GM19351 (cell line): ENCODE results near the gene VAC14.
A peak's percentile ranks its signal among the peaks of the same experiment; 100 is the strongest.
"Not testable (repeated sequence)": the region's sequence is repeated elsewhere in the genome, so short reads cannot be mapped to it uniquely, and the experiment has no call there.

Source experiments
- ATAC-seq: cut with Tn5 transposase; IDR thresholded peaks from one replicate; pipeline ENCODE4 v1.9.1; 2021; ENCODE audit warnings: mild to moderate bottlenecking, moderate library complexity; ENCODE audit not compliant: unreplicated experiment

Gene VAC14

DNA sequence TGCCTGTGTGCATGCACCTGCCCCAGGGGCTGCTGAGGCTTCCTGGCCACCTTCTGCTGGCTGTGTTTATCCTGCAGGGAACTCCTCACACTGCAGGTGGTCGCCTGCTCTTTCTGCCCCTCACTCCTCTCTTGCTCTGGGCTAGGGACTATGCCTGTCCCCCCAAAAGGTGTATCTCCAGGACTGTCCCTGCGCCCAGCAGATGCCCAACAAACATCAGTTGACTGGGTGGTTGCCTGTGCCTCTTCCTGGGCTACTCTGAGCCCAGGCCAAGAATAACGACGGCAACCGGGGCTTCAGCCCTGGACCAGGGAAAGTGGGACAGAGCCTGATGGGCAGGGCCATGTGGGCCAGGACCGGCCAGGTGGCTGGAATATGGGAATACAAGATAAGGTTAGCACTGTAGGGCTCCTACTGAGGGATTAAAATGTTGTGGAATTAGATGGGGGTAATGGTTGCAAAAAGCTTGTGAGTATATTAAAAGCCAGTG is 55.4 kb downstream of the VAC14 start:
- ATAC-seq = no peak

DNA sequence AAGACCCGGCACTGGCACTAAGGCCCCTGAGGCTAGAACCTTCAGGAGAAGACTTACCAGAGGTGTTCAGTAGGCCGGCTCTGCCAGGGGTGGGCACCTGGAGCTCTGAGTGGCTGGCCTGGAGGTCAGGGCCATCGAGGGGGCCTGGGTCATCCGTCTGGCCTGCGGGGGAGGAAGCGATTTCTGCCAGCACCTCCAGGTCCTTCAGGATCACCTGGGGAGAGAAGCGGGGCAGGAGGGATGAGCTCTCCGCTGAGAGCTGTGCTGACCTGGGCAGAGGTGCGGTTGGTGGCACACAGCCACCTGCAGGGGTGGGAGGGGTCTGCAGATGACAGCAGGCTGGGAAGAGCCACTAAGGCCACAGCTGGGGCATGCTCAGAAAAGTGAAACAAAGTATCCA is 56.6 kb downstream of the VAC14 start:
- no peak for ATAC-seq

DNA sequence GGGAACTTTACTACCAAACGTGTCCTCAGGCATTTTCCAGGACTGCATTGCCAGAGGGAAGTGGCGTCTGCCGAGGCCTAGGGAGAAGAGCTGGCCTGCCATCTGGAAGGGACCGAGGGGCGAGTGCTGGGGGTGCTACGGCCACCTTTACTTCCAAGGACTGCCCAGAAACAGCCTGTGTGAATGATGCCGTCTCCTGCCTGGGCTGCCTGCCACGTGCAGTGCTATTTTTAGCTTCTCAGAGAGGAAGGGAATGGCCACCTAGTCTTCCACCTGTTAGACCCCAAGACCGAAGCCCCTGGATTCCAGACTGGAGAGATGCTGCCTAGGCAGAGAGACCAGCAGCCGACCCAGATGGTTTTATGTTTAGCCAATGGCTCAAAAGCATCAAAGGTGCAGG is 57.2 kb downstream of the VAC14 start:
- no peak for ATAC-seq

DNA sequence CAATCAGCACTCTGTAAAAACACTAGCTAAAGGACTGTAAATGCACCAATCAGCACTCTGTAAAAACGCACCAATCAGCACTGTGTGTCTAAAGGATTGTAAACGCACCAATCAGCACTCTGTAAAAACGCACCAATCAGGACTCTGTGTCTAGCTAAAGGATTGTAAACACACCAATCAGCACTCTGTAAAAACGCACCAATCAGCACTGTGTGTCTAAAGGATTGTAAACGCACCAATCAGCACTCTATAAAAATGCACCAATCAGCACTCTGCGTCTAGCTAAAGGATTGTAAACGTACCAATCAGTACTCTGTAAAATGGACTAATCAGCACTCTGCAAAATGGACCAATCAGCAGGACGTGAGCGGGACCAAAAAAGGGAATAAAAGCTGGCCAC is 58.0 kb downstream of the VAC14 start:
- ATAC-seq = not testable (repeated sequence)

DNA sequence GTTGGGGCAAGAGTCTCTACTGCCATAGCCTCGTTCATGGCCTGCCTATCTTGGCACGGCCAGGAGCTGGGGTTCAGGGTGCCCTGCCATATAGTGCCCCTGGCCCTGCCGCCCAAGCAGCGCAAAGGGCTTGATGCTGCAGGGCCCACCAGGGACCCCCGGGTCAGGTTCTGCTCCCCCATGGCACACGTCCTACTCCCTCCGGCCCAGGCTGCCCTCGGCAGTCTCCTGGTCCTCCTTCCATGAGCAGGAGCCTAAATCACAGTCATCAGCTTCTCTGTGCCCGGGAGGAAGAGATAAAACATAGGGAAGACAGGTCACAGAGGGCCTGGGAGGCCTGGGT is 59.2 kb downstream of the VAC14 start:
- ATAC-seq = no peak

DNA sequence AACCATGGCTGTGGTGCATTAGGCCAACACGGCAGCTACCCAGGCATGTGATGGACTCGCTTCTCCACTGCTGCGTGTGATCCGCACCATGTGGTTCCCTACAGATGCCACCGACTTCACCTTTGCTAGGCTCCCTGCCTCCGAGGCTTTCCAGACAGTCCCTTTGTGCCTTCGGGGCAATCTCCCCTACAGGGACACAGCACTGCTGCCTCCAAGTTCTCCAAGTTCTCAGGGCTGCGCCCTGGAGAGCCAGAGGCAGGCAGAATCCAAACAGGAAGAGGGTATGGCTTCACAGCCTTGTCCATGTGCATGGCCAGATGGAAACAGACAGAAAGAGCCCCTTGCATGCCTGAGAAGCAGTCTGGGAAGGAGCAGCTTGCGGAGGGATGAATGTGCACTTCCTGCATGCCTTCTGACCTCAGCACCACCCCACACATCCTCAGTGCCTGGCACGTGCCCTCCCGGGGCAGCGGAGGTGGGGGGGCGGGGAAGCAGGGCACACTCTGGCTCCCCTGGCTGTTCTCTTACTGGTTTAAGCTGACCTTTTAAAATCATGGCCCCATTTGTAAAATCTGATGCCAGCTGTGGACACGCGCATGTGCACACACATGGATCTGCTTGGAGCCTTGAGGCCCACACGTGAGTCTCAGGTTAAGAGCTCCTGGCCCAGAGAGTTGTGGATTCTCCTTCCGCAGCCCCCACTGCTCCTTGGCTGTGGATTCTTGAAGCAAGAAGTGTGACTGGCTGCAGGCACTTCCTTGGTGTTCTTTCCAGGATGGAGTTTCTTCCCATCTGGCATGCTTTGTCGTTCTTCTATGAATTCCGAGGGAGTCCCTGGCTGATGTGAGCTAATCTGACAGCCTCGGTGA is 59.8 kb downstream of the VAC14 start:
- no peak for ATAC-seq

DNA sequence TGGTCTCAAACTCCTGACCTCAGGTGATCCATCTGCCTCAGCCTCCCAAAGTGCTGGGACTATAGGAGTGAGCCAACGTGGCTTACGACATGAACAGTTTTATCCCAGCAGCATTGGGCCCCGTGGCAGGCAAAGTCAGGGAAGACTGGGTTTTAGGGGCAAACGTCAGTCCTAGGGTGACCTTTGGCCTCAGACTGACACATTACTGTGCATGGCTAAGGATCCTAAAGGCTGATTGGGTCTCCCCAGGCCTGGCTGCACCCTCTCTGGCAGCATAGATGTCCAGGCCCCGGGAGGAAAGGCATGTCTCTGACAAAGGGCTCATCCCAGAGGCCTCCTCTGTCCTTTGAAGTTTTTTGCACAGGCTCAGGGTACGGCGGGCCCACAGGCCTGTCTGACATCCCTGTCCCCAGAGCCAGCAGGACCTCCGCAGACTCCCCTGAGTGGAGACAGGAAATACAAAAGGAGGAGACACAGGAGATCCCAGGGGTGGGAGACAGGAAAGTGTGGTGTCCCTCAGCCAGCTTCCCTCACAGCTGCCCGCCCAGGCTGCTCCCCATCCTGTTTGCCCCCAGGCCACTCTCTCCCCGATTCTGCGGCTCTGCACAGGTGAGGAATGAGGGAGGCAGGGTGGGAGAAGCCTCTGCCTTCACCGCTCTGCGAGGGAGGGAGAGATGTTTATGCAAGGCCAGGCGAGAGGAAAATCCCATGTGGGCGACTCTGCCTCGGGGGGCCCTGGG is 60.6 kb downstream of the VAC14 start:
- no peak for ATAC-seq

DNA sequence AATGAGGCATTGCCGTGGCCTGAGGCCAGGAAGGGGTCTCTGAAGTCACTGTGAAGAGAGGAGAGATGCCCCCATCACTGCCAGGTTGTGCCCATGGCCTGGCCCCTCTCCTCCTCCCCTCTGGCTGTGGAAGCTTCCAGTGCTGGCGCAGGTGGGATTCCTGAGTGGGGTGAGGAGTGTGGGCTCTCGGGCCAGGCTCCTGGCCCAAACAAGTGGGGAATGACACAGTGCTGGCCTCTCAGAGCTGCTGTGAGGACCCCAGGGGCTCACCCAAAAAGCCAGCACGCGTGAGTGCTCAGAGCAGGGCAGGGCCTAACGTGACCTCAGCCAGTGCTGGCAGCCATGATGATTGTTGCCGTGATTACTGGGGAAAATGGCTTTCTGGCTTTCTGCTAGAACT is 61.6 kb downstream of the VAC14 start:
- no peak for ATAC-seq

DNA sequence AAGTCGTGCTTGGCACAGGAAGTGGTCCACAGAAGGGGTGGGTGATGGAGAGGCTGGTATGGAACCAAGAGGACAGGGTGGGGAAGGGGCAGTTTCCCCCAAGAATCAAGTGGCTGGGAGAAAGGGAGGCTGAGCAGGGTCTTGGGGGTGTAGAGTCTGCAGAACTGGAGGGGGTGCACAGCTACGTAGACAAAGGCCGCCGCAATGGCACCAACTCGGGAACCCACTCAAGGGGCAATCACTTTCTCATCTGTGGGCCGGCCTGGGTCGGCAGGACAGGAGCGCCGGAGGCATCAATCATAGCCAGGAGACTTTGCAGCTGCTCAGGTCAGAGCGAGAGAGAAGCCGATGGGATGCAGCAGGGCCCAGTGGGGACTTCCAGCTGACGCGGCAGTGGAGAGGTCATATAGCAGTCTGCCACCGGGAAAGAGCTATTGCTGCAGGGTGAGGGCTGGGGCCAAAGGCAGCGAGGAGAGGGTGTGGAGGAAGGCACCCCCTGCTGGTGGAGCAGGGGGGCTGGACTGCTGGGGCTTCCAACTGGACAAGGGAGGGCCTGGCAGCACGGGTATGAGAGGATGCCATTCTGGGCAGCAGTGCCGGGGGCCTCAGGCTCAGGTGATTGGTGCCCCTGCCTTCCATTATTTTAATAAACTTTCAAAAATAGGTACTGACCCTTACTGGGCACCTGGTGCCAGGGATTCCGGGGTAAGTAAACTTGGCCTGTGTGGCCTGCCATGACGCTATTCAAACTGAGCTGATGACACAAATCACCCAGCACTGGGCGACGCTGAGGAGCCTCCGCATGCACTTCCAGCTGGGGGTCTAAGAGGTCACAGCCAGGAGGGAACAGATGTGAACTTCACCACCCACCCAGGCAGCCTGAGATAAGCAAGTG is 62.6 kb downstream of the VAC14 start:
- no peak for ATAC-seq

DNA sequence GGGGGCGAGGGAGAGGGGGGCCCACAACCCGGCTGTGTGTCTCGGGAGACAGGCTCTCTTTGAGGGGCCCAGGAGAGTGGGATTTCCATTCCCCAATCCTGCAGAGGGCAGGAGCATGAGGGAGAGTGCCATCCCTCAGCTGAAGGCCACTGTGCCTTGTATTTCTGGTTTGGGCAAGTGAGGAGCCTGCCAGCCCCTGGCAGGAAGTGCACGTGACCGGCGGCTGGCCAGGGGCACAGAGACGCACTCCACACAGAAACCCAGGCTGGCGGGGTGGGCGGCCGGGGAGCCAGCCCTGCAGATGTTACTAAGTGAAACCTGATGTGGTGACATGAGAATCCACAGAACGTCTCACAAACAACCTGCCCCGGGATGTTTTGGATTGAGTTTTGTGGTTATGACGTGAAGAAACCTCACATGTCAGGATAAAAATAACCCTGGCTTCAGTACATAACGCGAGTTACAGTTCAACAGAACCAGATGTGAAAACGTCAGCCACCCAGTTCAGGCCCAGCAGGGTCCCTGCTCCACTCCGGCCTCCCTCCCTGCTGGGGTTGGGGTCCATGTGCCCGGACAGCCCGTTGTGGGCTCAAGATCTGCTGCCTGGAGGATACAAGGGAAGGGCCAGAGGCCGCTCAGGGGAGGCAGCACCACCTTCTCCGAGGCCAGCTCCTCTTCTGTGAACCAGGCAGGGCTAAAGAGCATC is 63.4 kb downstream of the VAC14 start:
- ATAC-seq = peak; percentile 94

DNA sequence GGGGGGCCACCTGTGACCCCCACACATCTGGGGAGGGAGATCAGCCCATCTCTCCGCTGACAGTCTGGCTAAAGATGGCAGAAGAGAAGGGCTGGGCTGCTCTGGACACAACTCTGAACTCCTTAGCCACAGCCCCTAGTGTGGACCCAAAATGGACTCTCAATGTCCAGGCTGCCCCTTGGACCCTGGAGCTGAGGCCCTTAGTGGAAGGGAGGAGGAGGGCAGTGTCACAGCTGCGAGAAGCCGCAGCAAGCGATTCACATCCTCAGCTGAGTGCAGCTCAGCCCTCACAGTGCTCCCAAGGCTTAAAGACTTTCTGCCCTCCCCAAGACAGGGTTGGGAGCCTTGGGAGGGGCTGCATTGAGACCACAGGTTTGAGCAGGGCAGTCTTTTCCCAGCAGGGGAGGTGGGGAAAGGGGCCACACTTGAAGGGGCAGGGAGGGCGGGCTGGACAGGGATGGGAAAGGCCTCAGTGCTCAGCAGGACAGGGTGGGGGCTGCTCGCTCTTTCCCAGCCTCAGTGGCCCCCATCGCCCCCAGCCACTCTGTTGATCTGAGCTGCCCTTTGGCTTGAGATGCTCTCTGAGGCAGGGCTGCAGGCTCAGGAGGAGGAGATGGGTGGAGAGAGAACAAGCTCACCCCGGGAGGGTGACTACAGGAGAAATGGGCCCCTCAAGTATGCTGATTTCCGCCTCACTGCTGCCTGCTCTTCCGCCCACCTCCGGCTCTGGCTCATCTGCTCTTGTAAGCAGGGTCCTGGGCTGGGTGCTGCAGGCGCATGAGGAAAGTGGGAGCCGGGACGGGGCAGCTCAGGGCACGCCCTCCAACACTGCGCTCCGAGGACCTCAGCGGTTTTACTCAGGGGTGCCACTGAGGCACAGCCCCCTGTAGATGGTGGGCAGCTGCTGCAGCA is 64.2 kb downstream of the VAC14 start:
- no peak for ATAC-seq

DNA sequence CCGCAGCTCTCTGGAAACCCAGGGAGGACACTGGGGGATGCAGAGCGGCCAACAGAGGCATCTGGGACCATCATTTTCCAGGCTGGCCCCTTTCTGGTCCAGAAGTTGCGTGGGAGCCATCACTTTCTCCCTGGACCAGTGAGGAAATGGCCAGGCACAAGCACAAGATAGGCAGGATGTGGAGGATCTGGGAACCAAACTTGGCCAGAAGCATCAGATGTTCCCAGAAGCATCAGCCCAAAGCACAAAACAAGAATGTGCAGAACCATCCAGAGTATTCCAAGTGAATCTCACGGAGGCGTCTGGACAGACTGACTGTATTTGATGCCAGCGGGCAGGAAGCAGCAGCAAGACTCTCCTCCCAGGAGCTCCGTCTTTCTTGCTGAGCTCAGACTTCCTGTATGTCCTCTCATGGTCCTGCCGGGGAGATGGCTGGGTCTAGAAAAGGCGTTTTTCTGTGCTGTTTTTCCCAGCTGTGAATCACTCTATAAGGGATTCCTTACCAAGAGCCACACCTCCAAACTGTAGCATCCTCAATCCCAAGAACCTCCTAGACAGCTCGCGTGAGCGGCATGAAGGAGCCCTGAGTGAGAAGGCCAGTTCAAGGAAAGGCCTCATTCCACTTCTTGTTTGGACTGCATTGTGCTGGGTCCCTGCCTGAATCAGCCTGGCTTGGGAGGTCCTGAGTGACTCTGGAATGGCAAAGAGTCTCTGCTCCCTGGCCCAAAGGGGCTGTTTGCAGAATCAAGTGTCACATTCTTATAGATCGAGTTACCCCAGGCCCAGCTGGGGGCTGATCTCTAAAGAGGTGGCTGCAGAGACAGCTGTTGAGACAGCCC is 65.6 kb downstream of the VAC14 start:
- no peak for ATAC-seq

DNA sequence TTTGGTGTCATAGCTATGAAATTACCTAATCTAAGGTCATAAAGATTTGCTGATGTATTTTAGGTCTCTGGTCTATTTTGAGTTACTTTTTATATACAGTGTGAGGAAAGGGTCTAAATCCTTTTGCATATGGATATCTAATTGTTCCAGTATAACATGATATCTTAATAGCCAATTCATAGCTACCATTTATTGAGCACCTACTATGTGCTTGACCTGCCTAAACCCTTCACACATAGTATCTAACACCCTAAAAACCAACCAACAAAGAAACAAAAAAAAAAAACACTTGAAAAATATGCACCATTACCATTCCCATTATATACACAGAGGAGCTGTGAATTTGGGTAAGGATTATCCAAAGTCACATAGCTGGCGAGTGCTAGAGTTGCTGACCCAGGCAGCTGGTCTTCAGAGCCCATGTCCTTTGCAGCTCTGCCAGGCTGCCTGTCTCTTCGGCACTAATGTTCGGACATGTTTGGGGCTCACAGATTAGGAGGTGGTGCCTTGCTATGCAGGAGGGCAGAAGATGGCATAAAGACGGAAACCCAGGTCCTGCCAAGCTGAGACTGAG is 66.3 kb downstream of the VAC14 start:
- ATAC-seq = no peak

DNA sequence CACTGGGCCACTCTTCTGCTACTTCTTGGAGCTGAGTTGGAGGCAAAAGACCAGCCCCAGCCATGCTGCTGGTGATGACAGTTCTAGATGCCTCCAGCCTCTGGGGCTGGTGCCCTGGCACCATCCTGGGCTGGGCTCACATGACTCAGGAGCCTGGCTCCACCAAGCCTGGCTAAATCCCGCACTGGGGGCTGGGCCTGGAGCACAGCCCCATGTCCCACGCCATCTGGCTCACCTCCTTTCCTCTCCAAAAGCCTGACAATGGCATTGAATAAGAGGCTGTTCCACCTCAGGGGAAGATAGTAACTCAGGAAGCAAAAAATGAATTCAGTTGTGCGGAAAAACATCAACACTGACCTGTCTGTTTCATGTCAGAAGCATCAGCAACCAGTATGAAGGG is 70.0 kb downstream of the VAC14 start:
- ATAC-seq = no peak

DNA sequence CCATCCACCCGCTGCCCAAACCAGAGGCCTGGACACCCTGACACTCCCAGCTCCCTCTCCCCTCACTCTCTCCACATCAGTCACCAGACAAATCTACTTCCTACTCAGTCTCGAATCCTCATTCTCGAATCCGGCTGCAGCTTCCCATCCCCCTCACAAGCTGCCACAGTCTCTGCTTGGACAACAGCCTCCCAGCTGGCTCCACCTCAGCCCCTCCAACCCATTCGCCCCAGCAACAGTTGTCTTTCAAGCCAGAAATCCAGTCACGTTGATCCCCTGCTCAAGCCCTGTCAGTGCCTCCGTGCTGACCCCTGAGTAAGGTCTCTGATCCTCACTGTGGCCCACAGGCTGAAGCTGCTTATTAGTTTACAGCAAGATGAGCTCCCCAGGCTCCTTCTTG is 70.9 kb downstream of the VAC14 start:
- ATAC-seq = no peak

DNA sequence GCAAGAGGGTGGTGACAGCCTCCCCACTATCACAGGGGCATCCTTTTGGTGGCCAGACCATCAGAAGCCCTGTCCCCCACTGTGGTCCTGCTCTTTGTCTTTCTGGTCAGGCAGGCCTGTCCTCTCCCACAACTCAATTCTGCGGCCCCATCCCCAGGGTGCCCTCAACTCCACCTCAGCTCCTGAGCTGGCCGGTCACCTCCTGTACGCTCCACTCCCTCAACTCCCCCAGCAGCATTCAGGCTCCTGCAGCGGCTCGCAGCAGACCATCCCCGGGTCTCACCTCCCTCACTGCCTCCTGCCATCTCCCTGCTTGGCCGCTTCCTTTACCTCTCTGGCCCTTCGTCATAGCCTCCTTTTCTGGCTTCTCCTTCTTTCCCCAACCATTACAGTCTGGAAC is 71.7 kb downstream of the VAC14 start:
- no peak for ATAC-seq

DNA sequence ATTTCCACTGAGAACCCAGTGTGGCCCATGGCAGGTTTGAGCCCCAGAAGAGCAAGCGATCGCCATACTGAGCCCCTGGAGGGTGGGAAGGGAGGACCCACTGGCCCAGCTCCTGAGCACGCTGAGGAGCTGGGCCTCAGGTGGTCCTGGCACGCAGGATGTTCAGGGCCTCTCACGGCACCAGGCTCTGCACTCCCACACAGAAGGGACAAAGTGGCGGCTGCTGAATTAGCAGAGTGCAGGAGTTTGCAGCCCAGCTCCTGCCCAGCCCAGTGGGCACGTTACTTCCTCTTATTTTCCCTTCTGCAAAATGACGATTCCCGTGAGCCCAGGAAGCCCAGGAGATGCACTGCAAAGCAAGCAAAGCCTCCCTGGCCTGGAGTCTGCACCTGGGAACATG is 72.8 kb downstream of the VAC14 start:
- ATAC-seq = no peak

DNA sequence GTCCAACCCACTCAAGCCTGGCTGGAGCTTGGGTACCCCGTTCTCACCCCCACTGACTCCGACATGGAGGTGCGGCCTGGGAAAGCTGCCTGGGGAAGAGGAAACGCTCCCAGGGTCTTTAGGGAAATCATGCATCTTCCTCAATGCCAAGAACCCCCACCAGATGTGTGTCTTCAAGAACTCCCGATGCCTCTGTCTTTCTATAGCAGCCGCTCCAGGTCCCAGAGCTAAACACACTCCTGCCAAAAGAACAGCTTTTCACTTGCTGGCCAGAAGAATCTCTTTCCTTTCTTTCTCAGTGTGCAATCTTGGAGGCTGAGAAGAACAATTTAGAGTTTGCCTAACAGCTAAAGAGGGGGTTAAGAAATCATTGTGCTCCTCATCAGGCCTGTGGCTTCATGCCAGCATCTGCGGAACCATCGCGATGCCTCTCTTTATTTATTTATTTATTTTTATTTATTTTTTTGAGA is 74.0 kb downstream of the VAC14 start:
- ATAC-seq = no peak
